HG03432 (cell line): ENCODE results near the gene TFF3.

Experiments used
- ATAC-seq: cut with Tn5 transposase; IDR thresholded peaks from one replicate; pipeline ENCODE4 v1.9.1; 2021; ENCODE audit warnings: mild to moderate bottlenecking, moderate library complexity; ENCODE audit not compliant: unreplicated experiment

Gene TFF3

DNA sequence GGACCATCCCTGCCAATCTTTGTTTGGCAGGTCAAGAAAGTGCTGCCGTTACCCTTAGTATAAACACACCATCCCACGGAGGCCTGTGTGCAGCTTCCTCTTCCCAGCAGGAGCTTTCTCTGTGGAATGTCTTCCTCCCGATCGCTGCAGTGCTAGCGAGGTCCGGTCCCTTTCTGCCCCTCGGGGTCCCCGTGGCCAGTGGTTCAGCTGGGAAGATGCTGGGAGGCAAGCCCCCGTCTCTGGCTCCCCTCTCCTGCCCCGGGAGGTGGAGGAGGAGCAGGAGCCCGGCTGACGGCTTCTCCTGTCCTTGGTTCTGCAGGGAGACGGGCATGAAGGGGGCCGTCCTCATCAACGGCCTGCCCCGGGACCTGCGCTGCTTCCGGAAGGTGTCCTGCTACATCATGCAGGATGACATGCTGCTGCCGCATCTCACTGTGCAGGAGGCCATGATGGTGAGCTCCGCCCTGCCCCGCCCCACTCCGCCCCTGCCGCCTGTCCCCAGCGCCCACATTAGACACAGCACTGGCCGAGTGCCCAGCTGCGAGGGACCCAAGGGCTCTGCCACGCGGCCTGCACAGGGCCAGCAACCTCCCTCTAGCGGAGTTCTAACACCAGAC lies 42.1 kb downstream of the TFF3 start:
- ATAC-seq: no peak

GRCh38 chr21:42272109-42272962 lies 42.9 kb downstream of the TFF3 start:
- no peak for ATAC-seq

DNA sequence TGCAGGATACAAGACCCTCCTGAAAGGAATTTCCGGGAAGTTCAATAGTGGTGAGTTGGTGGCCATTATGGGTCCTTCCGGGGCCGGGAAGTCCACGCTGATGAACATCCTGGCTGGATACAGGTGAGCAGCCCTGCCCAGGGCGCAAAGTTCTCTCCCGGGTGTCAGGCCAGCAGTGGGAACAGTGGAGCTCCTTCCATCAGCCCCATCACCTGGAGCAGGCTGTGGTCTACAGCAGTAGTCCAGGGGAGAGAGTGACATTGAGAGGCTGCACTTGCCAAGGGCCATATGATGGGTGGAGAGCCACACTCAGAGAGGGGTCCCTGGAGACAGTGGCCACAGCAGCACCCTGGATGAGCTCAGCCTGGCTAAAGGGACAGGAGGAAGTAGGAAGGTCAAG lies 44.1 kb downstream of the TFF3 start:
- ATAC-seq: no peak

DNA sequence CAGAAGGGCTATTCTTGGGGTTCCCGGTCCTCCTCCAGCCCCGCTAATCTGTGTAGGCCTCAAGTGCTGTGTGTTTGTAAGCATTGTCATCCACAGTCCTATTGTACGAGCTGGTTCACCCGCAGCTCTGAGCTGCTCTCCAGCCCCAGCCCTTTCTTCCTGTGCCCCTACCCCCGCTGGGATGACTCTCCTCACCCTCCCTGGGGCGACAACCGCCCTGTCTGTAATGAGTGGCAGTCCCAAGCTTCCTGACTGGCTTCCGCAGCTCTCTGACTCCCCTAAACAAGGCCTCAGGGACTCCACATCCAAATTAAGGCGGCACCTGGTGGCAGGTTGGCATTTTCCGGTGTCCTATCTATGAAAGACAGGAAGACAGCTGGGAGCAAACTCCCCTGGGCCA lies 45.8 kb downstream of the TFF3 start:
- no peak for ATAC-seq

DNA sequence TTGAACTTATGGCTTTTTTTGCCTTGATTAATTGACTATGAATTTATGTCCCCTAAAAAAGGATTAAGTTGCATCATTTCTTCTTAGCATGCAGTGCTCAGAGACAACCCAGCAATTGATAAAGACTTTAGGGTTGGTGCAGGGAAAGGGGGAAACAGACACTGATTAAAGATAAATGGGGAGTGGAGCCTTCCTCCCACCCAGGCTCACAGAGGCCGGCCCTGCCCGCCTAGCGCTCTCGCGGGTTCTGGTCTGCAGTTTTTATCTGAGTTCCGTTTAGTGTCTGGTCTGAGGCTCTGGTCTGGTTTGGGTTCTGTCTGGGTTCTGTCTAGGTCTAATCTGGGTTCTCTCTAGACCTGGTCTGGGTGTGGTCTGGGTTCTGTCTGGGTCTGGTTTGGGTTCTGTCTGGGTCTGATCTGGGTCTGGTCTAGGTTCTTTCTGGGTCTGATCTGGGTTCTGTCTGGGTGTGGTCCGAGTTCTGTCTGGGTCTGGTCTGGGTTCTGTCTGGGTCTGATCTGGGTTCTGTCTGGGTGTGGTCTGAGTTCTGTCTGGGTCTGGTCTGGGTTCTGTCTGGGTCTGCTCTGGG lies 48.1 kb downstream of the TFF3 start:
- ATAC-seq: no peak

GRCh38 chr21:42265231-42265812 lies 49.9 kb downstream of the TFF3 start:
- no peak for ATAC-seq

- ATAC-seq: no peak
Observed at GRCh38 chr21:42264245-42265195, 50.7 kb downstream of the TFF3 start.

- ATAC-seq: no peak
Observed at GRCh38 chr21:42263591-42264131, 51.5 kb downstream of the TFF3 start.

- no peak for ATAC-seq
Observed at GRCh38 chr21:42262831-42263231, 52.4 kb downstream of the TFF3 start.

DNA sequence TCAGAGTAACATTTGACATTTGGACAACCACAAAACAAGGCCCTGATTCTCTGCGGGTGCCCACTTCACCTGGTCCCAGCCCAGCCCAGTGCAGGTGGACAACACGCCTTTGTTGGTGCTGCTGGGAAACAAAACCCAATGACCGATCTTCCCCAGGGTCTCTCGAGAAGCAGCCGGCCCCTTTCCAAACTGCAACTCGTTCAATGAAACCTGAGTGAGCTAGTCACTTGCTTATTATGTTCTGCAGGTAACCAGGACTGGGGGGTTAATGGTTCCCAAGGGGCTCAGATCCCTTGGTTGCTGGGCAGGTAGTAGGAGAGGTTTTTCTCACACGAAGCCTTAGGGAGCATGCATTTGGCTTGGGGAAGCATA lies 53.4 kb downstream of the TFF3 start:
- no peak for ATAC-seq
